Activated T-helper 1 cell treated with anti-CD3 and anti-CD28 coated beads, Interleukin-12 subunit alpha, Interleukin-12 subunit beta, Interleukin-2, Interleukin-4 antibody, amounts not matched to agents 30 ng/mL and 10 ng/mL and 1 ng/mL, durations not matched to agents 14 hours and 24 hours and 36 hours (primary cell): Measurements from ENCODE around the gene DHX8. TPM values are rescaled to one million over a fixed set of nuclear protein-coding genes. Genes with fewer than 3 reads are reported as not detected.

Experiments used
- DNase-seq: peaks from one replicate; pipeline ENCODE4 v3.0.0; 2021; ENCODE audit warnings: low spot score
- H3K27ac Mint-ChIP-seq: one replicate; pipeline ENCODE4 v1.8.0; 2021; ENCODE audit warnings: mild to moderate bottlenecking, mixed read lengths
- H3K27me3 Mint-ChIP-seq: one replicate; pipeline ENCODE4 v1.8.0; 2022; ENCODE audit warnings: mild to moderate bottlenecking, moderate library complexity, mixed read lengths; ENCODE audit not compliant: insufficient read depth
- H3K36me3 Mint-ChIP-seq: one replicate; pipeline ENCODE4 v1.8.0; 2021; ENCODE audit warnings: low read depth, mixed read lengths
- H3K4me1 Mint-ChIP-seq: one replicate; pipeline ENCODE4 v1.8.0; 2021; ENCODE audit warnings: low read depth, mixed read lengths
- H3K4me3 Mint-ChIP-seq: one replicate; pipeline ENCODE4 v1.8.0; 2021; ENCODE audit warnings: mild to moderate bottlenecking, moderate library complexity, mixed read lengths
- H3K9me3 Mint-ChIP-seq: one replicate; pipeline ENCODE4 v1.8.0; 2021; ENCODE audit warnings: mixed read lengths
- intact Hi-C: fragments of 100-400 bp; cut with micrococcal nuclease; formaldehyde crosslinking; loops from one replicate; pipeline ENCODE4 v1.15.1; 2024
- total RNA-seq: library from RNA; stranded (reverse); gene quantifications from 2 replicates; pipeline ENCODE4 v1.2.3, GENCODE V29; 2022

Gene DHX8
- total RNA-seq, 1 donor from 2014 or later: 57.0 TPM

DNA sequence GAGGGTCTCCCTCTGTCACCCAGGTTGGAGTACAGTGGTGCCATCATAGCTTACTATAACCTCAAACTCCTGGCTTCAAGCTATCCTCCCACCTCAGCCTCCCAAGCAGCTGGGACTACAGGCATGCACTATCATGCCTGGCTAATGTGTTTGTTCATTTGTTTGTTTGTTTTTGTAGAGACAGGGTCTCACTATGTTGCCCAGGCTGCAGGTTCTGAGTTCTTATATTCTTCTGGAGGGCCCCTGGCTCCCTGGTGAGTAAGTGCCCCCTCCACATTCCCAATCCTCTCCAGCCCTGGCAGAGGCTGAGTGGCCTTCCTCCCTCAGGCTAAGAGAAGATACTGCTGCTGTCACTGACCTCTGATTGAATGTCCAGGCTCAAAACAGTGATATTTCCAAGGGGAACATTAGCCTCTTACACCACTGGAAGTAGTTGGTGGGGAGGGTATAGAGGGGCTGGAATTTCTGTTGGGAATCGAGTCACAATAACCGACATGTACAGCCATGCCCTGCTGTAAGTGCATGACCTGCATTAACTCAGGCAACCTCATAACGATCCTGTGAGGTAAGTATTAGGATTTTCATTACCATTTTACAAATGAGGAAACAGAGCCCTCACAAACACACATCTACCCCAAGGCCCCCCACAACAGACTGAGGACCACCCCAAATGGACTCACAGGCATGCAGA, 65.1 kb downstream of the DHX8 start:
- Mint-ChIP-seq H3K36me3 (peaks cover 3% of the 10 kb centered on the region), H3K4me1 (peaks cover 24% of the 10 kb centered on the region), H3K27me3 (peaks cover 42% of the 10 kb centered on the region), H3K27ac (no peak overlapping the region), H3K4me3 (no peak overlapping the region), H3K9me3 (no peaks in the 10 kb centered on the region)
- intact Hi-C loops: no loop called here
- no peak for DNase-seq

GRCh38 chr17:43549496-43549895, 65.7 kb downstream of the DHX8 start:
- no peak for DNase-seq
- intact Hi-C loops: no loop called here
- peaks cover 39% of the 10 kb centered on the region for H3K27me3 Mint-ChIP-seq
- H3K36me3 Mint-ChIP-seq: peaks cover 1% of the 10 kb centered on the region
- H3K4me1 Mint-ChIP-seq: peaks cover 23% of the 10 kb centered on the region
- no peak overlapping the region for H3K4me3 Mint-ChIP-seq
- H3K9me3 Mint-ChIP-seq: no peaks in the 10 kb centered on the region
- H3K27ac Mint-ChIP-seq: no peak overlapping the region

- peaks cover 17% of the 10 kb centered on the region for H3K4me1 Mint-ChIP-seq
- intact Hi-C loops: no loop called here
- no peak overlapping the region for H3K27ac Mint-ChIP-seq
- H3K36me3 Mint-ChIP-seq: peaks cover 1% of the 10 kb centered on the region
- peaks cover 32% of the 10 kb centered on the region for H3K27me3 Mint-ChIP-seq
- DNase-seq: no peak
- no peaks in the 10 kb centered on the region for H3K9me3 Mint-ChIP-seq
- no peak overlapping the region for H3K4me3 Mint-ChIP-seq
Observed at GRCh38 chr17:43550754-43551153, 67.0 kb downstream of the DHX8 start.

- no peak for DNase-seq
- peaks cover 22% of the 10 kb centered on the region for H3K27me3 Mint-ChIP-seq
- intact Hi-C loops: no loop called here
- H3K36me3 Mint-ChIP-seq: peaks cover 3% of the 10 kb centered on the region
- no peaks in the 10 kb centered on the region for H3K9me3 Mint-ChIP-seq
- H3K27ac Mint-ChIP-seq: no peak overlapping the region
- H3K4me3 Mint-ChIP-seq: no peak overlapping the region
- H3K4me1 Mint-ChIP-seq: peaks cover 13% of the 10 kb centered on the region
Observed at GRCh38 chr17:43552229-43552837, 68.6 kb downstream of the DHX8 start.

- intact Hi-C loops: no loop called here
- DNase-seq: no peak
- no peak overlapping the region for H3K27ac Mint-ChIP-seq
- H3K27me3 Mint-ChIP-seq: peaks cover 17% of the 10 kb centered on the region
- H3K9me3 Mint-ChIP-seq: no peaks in the 10 kb centered on the region
- peaks cover 2% of the 10 kb centered on the region for H3K36me3 Mint-ChIP-seq
- peaks cover 6% of the 10 kb centered on the region for H3K4me1 Mint-ChIP-seq
- H3K4me3 Mint-ChIP-seq: no peak overlapping the region
Observed at GRCh38 chr17:43553573-43553972, 69.8 kb downstream of the DHX8 start.

GRCh38 chr17:43554857-43555256, 71.1 kb downstream of the DHX8 start:
- peaks cover 15% of the 10 kb centered on the region for H3K27me3 Mint-ChIP-seq
- intact Hi-C loops: no loop called here
- H3K4me1 Mint-ChIP-seq: peaks cover 6% of the 10 kb centered on the region
- no peak overlapping the region for H3K27ac Mint-ChIP-seq
- H3K4me3 Mint-ChIP-seq: no peak overlapping the region
- peaks cover 2% of the 10 kb centered on the region for H3K36me3 Mint-ChIP-seq
- H3K9me3 Mint-ChIP-seq: no peaks in the 10 kb centered on the region
- no peak for DNase-seq

DNA sequence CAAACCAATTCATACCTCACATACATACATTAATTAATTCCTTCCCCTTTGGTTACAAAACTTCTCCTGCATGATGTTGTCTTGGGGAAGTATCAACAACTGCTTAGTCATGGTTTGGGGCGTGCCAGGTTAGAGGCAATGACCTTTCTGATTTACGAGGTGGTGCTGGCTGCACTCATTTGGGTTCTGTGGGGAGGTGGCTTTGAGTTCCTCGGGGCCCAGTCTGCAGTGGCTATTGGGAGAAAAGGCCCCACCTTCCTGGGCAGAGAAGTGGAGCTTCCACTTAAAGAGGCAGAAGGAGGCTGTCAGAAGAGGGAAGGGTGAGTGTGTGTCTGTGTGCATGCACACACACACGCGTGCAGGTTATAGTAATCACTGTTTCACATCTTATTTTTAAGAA, 72.5 kb downstream of the DHX8 start:
- H3K4me3 Mint-ChIP-seq: no peak overlapping the region
- DNase-seq: no peak
- H3K4me1 Mint-ChIP-seq: peaks cover 6% of the 10 kb centered on the region
- H3K27ac Mint-ChIP-seq: no peak overlapping the region
- H3K9me3 Mint-ChIP-seq: no peaks in the 10 kb centered on the region
- peaks cover 14% of the 10 kb centered on the region for H3K27me3 Mint-ChIP-seq
- intact Hi-C loops: loop anchor here (1.0 kb wide), 1 partner anchor 10 kb away; the partner anchor contains the start of gene ETV4
- H3K36me3 Mint-ChIP-seq: peaks cover 2% of the 10 kb centered on the region

GRCh38 chr17:43558805-43559160, 75.0 kb downstream of the DHX8 start:
- Mint-ChIP-seq H3K27me3 (peaks cover 28% of the 10 kb centered on the region), H3K4me1 (peaks cover 6% of the 10 kb centered on the region), H3K27ac (no peak overlapping the region), H3K36me3 (peaks cover 2% of the 10 kb centered on the region), H3K9me3 (no peaks in the 10 kb centered on the region), H3K4me3 (no peak overlapping the region)
- DNase-seq: no peak
- intact Hi-C loops: no loop called here

DNA sequence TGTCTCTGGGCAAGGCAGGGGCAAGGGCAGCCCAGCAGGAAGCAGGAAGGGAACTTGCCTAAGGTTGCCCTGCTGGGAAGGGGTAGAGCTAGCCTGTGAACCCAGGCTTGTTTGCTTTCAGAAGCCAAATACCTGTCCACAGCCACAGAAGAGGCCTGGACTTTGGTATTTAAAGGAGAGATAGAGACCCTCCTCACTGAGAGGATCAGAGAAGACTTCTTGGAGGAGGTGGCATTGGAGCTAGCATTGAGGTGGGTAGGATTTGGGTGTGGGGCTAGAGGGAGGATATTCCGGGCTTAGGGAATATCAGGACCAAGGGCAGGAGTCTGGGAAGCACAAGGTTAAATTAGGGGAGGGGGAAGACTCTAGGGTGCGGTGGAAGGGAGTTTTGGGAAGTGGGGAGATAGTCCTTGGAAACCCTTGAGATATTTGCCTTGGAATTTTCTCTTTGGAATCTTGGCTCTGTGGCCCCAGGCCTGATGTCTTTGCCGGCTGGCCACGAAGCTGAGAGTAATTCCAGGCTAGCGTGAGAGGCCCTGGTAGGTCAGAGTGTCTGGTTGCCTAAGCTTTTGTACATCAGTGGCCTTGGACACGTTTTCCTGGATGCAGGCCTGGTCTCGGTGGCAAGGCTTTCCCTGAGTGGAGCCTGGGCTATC, 75.5 kb downstream of the DHX8 start:
- intact Hi-C loops: no loop called here
- Mint-ChIP-seq H3K36me3 (peaks cover 2% of the 10 kb centered on the region), H3K27ac (no peak overlapping the region)

GRCh38 chr17:43560461-43561427, 77.0 kb downstream of the DHX8 start:
- Mint-ChIP-seq H3K4me3 (no peak overlapping the region), H3K36me3 (peaks cover 2% of the 10 kb centered on the region), H3K9me3 (no peaks in the 10 kb centered on the region), H3K27me3 (peaks cover 24% of the 10 kb centered on the region), H3K27ac (no peak overlapping the region), H3K4me1 (peaks cover 6% of the 10 kb centered on the region)
- intact Hi-C loops: no loop called here
- DNase-seq: no peak

More for the DNA sequence above, 75.5 kb downstream of the DHX8 start:
- Mint-ChIP-seq H3K9me3 (no peaks in the 10 kb centered on the region), H3K27me3 (peaks cover 25% of the 10 kb centered on the region), H3K4me1 (peaks cover 6% of the 10 kb centered on the region), H3K4me3 (no peak overlapping the region)
- no peak for DNase-seq

- H3K36me3 Mint-ChIP-seq: no peaks in the 10 kb centered on the region
- H3K4me1 Mint-ChIP-seq: no peaks in the 10 kb centered on the region
- no peak for DNase-seq
- no peak overlapping the region for H3K27ac Mint-ChIP-seq
- H3K27me3 Mint-ChIP-seq: peaks cover 24% of the 10 kb centered on the region
- H3K9me3 Mint-ChIP-seq: no peaks in the 10 kb centered on the region
- intact Hi-C loops: no loop called here
- no peak overlapping the region for H3K4me3 Mint-ChIP-seq
Observed at GRCh38 chr17:43562679-43563599, 79.2 kb downstream of the DHX8 start.
